ENCODE results near the gene CAPS. TPM values are rescaled to one million over a fixed set of nuclear protein-coding genes. Genes with fewer than 3 reads are reported as not detected.

The CAPS gene
- total RNA-seq, 1 donor from 2014 or later, result 2.2 TPM

DNA sequence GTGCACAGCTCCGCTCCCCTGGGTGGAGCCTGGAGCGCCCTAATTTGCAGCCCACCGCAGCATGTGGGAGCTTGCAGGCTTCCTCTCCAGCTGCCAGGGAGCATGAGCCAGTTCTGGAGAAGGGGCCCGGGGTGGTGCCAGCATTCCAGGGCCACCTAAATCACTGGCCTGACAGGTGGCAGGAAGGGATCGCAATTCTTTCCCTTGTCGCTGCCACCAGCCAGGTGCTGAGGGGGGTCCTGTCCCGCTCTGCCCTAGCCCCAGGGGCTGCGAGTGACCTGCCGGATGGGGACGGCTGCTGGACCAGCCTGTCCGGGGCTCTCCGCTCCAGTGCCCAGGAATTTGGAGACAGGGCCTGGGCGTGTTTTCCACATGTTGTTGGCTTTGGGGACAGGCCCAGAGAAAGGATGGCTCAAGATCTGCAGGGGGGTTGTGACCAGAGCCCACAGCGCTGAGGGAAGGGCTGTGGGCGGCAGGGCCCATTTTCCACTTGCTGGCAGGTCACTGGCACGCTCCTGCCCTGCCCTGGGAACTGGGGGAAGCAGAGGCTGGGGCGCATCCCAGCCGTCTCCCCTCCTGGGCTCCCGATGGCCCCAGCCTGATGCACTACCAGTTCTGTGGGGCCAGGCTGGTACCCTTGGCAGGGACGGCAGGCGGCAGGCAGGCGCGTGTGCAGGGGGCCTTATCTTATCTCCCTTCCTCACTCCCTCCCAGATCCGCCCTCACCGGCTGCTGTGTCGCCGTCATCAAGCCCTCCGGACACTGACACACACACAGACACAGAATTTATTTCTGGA lies 19.9 kb upstream of the CAPS start:
- H3K4me1 ChIP-seq, result peaks cover 8% of the 10 kb centered on the region
- no peaks in the 10 kb centered on the region for H3K9me3 ChIP-seq (ENCODE audit: low read depth)
- H3K4me3 ChIP-seq, result no peak overlapping the region
- no peak for TF ChIP-seq EZH2 (IDR thresholded peaks at IDR 0.05)
- TF ChIP-seq, protein P1, sequence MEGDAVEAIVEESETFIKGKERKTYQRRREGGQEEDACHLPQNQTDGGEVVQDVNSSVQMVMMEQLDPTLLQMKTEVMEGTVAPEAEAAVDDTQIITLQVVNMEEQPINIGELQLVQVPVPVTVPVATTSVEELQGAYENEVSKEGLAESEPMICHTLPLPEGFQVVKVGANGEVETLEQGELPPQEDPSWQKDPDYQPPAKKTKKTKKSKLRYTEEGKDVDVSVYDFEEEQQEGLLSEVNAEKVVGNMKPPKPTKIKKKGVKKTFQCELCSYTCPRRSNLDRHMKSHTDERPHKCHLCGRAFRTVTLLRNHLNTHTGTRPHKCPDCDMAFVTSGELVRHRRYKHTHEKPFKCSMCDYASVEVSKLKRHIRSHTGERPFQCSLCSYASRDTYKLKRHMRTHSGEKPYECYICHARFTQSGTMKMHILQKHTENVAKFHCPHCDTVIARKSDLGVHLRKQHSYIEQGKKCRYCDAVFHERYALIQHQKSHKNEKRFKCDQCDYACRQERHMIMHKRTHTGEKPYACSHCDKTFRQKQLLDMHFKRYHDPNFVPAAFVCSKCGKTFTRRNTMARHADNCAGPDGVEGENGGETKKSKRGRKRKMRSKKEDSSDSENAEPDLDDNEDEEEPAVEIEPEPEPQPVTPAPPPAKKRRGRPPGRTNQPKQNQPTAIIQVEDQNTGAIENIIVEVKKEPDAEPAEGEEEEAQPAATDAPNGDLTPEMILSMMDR (IDR thresholded peaks at IDR 0.05), result no peak
- no peak for TF ChIP-seq EZH2phosphoT487 (IDR thresholded peaks at IDR 0.05)
- peaks cover 2% of the 10 kb centered on the region for H3K36me3 Mint-ChIP-seq
- no peak overlapping the region for H3K27ac Mint-ChIP-seq
- peaks cover 22% of the 10 kb centered on the region for H4K20me1 ChIP-seq (ENCODE audit: low read depth)
- H3K27ac ChIP-seq, result no peak overlapping the region
- H3K9ac ChIP-seq, result no peak overlapping the region
- H3K9me3 Mint-ChIP-seq, result no peaks in the 10 kb centered on the region
- peaks cover 8% of the 10 kb centered on the region for H3F3A ChIP-seq (ENCODE audit: low read depth)
- no peaks in the 10 kb centered on the region for H3K27me3 ChIP-seq
- H2AFZ ChIP-seq (replicated peaks), result no peak overlapping the region
- H3K36me3 ChIP-seq, result no peaks in the 10 kb centered on the region
- H3K79me2 ChIP-seq (ENCODE audit: low read depth), result peaks cover 9% of the 10 kb centered on the region
- H3K4me1 Mint-ChIP-seq, result peaks cover 6% of the 10 kb centered on the region
- no peaks in the 10 kb centered on the region for H3K27me3 Mint-ChIP-seq (ENCODE audit: insufficient read depth, low read depth)
- DNase-seq (ENCODE audit: low spot score), result no peak
- H3K4me2 ChIP-seq, result no peak overlapping the region
- H3K4me3 Mint-ChIP-seq, result no peak overlapping the region

DNA sequence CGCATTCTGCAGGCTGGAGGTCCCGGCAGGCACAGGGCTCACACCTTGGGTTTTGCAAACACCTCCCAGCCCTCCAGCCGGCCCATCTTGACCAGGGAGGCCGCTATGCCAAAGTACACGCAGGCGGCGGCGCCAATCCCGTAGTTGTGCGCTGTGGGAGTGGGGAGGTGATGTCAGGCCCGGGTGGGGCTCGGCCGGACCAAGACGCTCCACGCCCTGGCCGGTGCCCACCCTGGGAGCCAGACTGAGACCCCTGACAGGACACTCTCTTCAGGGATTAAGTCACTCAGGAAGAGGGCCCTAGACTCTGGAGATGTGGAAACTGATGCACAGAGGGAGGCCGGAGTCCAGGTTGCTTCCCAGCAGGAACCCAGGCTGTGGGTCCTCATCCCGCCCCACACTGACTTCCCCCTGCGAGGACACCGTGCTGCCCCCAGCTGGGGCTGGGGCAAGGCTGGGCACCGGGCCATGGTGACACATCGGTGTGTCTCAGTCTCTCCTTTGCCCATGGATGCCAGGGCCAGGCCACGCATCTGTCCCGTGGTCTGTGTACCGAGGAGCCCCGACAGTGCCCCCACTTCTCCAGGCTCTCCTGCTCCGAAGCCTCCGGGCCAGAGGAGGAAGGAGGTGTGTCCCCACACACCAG lies 19.2 kb upstream of the CAPS start:
- H3K27ac ChIP-seq, result no peak overlapping the region
- no peaks in the 10 kb centered on the region for H3K9me3 ChIP-seq (ENCODE audit: low read depth)
- peaks cover 8% of the 10 kb centered on the region for H3F3A ChIP-seq (ENCODE audit: low read depth)
- H3K9ac ChIP-seq, result no peak overlapping the region
- no peak overlapping the region for H3K4me2 ChIP-seq
- Mint-ChIP-seq H3K27ac (no peak overlapping the region), H3K27me3 (ENCODE audit: insufficient read depth, low read depth) (no peaks in the 10 kb centered on the region), H3K9me3 (no peaks in the 10 kb centered on the region), H3K4me3 (no peak overlapping the region), H3K4me1 (peaks cover 3% of the 10 kb centered on the region), H3K36me3 (peaks cover 2% of the 10 kb centered on the region)
- H2AFZ ChIP-seq (replicated peaks), result no peak overlapping the region
- H3K79me2 ChIP-seq (ENCODE audit: low read depth), result peaks cover 16% of the 10 kb centered on the region
- TF ChIP-seq EZH2 (IDR thresholded peaks at IDR 0.05) (no peak), EZH2phosphoT487 (IDR thresholded peaks at IDR 0.05) (no peak)
- TF ChIP-seq, protein P1 (IDR thresholded peaks at IDR 0.05), result no peak
- peaks cover 22% of the 10 kb centered on the region for H4K20me1 ChIP-seq (ENCODE audit: low read depth)
- peaks cover 8% of the 10 kb centered on the region for H3K4me1 ChIP-seq
- H3K36me3 ChIP-seq, result no peaks in the 10 kb centered on the region
- no peaks in the 10 kb centered on the region for H3K27me3 ChIP-seq
- no peak for DNase-seq (ENCODE audit: low spot score)
- no peak overlapping the region for H3K4me3 ChIP-seq

DNA sequence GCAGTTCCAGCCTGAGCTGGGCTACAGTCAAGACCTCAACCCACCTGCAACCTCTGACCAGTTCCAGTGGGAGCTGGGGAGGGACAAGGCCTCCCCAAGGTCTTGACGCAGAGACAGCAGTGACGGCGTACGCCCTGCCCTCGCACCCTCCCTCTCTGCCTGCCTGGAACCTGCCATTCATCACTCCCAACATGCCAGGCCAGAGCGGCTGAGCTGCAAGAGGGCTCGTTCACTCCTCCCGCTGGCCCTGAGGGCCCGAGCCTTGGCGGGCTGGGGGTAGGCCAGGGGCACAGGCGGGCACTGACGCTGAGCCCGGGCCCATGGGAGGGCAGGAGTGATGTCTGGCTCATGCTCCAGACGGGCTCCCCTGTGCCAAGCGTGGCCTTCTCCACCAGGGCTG lies 18.6 kb upstream of the CAPS start:
- Mint-ChIP-seq H3K27me3 (ENCODE audit: insufficient read depth, low read depth) (no peaks in the 10 kb centered on the region), H3K4me3 (no peak overlapping the region), H3K9me3 (no peaks in the 10 kb centered on the region), H3K36me3 (peaks cover 5% of the 10 kb centered on the region), H3K27ac (no peak overlapping the region), H3K4me1 (peaks cover 6% of the 10 kb centered on the region)
- Histone ChIP-seq H3K36me3 (no peaks in the 10 kb centered on the region), H3K4me1 (peaks cover 8% of the 10 kb centered on the region), H3K4me3 (no peak overlapping the region), H3K9ac (no peak overlapping the region), H3K27me3 (no peaks in the 10 kb centered on the region), H2AFZ (replicated peaks) (no peak overlapping the region), H3K4me2 (no peak overlapping the region), H3K27ac (no peak overlapping the region), H3K9me3 (ENCODE audit: low read depth) (no peaks in the 10 kb centered on the region), H3K79me2 (ENCODE audit: low read depth) (peaks cover 22% of the 10 kb centered on the region), H3F3A (ENCODE audit: low read depth) (peaks cover 8% of the 10 kb centered on the region), H4K20me1 (ENCODE audit: low read depth) (peaks cover 28% of the 10 kb centered on the region)
- TF ChIP-seq EZH2 (IDR thresholded peaks at IDR 0.05), result no peak
- no peak for TF ChIP-seq EZH2phosphoT487 (IDR thresholded peaks at IDR 0.05)
- TF ChIP-seq, protein P1 (IDR thresholded peaks at IDR 0.05), result no peak
- no peak for DNase-seq (ENCODE audit: low spot score)

Measured in neural progenitor cell (in vitro differentiated cells).